Glomerular visceral epithelial cell (primary cell): ENCODE measurements around the gene CPLANE2.
"Not testable (repeated sequence)": the region's sequence is repeated elsewhere in the genome, so short reads cannot be mapped to it uniquely, and the experiment has no call there.

Source experiments
- DNase-seq: peaks from one replicate; pipeline ENCODE4 v3.0.0-alpha.2; 2016; ENCODE audit errors: extremely low spot score

Gene CPLANE2

GRCh38 chr1:16229976-16230740, 6.8 kb downstream of the CPLANE2 start:
- DNase-seq, result no peak

GRCh38 chr1:16226490-16227179, 10.3 kb downstream of the CPLANE2 start:
- DNase-seq, result no peak

DNA sequence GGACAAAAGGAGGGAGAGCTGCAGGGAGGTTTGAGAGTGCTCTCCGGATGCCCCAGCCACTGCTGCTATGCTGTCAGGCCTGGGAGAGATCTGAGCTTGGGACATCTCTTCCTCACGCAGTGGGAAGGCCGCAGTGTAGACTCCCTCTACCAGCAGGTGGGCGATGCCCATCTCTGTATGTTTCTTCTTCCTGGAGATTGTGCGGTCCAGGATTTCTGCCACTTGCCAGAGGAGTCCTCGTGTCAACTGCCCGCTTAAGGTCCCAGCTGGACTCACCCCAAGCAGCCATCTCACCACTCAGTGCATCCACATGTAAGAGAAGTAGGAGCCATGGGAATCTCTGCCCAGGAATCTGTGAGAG, 10.9 kb downstream of the CPLANE2 start:
- DNase-seq, result no peak

DNA sequence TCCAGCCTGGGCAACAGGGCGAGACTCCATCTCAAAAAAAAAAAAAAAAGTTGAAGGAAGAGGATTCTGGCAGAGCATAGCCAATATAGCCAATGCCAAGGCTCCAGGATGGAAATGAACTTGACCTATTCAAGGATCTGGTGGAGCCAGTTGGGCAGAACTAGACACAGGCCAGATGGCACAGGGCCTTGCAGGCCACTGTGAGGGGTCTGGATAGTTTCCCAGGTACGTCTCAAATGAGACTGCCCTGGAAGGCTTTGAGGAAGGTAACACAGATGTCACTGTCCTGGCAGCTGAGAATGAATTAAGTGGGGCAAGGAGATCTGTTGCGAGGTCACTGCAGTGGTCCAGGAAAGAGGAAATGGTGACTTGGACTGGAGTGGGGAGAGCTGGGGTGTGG, 12.5 kb downstream of the CPLANE2 start:
- DNase-seq, result no peak

GRCh38 chr1:16222716-16223115, 14.3 kb downstream of the CPLANE2 start:
- DNase-seq, result not testable (repeated sequence)

- no peak for DNase-seq
These were observed 15.5 kb downstream of the CPLANE2 start for GRCh38 chr1:16221499-16221898.

DNA sequence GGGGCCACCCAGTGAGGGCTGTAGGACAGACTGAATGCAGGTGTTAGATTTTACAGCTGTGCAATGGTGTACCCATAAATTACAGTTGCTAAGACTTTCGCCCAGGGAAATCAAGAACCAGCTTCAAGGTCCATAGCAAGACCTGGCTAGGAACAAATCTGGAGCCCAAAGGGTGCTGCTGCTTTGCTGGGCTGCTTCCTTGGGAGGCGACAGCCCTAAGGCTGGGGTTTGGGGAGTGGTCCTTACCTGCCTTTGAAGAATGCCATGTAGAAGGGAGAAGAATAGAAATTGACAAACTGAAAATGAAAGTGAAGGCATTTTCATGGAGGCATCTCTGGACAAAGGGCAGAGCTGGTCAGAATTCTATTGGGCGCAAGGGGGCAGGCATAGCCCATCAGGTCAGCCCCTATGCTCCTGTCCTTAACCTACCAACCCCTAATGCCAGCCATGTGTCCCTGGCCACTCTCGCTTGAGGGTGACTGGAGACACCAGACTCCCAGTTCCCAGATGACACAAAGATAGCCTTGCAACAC, 16.9 kb downstream of the CPLANE2 start:
- no peak for DNase-seq

- DNase-seq, result no peak
These were observed 18.3 kb downstream of the CPLANE2 start for GRCh38 chr1:16218674-16219071.

DNA sequence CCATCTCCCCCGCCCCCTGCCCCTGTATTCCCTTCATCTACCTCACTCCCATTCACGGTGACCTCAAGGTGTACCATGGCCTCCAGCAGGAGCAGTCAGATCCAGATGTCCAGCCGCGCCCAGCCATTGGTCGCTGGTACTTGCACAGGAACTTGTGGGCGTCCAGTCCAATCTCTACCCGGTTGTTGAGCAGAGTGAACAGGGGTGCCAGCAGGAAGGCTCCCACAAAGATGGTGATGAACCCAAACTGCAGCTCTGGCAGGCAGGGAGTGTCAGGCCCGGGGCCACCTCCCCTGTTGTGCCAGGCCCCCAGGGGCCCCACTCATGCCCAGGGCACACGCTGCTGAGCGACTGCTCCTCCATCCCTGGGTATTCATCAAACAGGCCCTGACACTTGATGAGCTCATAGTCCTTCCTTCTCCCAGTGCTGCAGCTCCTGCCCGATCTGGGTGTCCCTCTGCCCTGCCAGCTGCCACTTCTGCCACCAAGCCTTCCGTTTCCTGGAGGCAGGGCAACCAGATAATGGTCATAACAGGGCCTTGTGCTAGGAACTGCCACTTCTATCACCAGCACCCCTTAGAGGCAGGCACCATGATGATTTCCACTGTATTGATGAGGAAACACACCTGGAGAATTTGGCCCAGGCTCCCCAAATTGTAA, 18.8 kb downstream of the CPLANE2 start:
- DNase-seq, result no peak

GRCh38 chr1:16217061-16217785, 19.8 kb downstream of the CPLANE2 start:
- peak; percentile 89 for DNase-seq

DNA sequence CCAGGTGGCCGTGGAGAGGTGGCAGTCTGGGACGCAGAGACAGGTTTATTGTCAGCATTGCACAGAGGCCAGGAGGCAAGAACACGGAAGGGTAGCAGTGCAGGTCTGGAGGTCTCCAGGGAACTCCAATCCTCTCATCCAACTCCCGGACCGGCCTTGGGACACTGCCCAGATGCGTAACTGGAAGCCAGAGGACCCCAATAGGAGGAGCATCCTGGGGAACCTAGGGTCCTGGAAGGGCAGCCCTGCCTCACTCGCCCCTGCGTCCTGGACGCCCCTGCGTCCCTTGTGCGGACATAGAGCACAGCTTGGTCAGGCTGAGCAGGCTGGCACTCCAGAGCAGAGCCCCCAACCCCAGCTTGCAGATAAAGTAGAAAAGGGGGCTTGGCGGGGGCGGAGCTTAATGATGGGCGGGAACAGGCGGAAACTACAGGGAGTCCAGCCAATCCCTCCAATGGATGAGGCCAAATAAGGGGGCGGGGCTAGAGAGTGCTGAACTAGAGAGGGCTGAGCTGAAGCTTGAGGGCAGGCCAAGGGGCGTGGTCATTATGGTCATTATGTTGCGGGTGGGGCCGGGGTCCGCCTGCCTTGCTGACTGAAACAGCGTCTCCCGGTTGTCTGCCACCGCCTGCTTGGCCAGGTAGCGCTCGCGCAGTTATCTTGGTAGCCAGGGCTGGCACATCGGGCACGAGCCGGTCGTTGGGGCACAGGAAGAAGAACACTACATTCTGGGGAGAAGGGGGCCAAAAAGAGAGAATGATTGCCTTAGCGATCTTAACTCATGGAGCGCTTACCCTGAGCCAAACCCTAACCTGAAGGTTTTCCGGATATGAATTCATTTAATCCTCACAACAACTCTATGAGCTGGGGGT, 20.9 kb downstream of the CPLANE2 start:
- peak; percentile 36 for DNase-seq

DNA sequence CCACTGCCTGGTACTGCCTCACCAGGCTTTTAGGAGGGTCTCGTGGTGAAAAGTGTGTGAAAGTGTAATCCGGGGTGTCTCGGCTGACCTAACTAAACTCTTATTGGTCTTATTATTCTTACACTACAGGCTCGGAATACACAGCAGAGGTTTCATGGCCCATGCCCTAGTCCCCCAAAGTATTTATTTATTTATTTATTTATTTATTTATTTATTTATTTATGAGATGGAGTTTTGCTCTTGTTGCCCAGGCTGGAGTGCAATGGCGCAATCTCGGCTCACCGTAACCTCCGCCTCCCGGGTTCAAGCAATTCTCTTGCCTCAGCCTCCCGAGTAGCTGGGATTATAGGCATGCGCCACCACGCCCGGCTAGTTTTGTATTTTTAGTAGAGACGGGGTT, 21.7 kb downstream of the CPLANE2 start:
- not testable (repeated sequence) for DNase-seq

DNA sequence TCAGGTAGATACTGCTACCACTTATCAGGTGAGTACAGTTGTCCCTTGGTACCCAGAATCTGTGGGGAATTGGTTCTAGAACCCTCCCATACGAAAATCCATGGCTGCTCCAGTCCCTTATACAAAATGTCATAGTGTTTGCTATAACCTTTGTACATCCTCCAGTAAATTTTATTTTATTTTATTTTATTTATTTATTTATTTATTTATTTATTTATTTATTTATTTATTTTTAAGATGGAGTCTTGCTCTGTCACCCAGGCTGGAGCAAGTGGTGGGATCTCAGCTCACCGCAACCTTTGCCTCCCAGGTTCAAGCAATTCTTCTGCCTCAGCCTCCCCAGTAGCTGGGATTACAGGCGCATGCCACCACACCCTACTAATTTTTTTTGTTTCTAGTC, 23.4 kb downstream of the CPLANE2 start:
- DNase-seq, result not testable (repeated sequence)

DNA sequence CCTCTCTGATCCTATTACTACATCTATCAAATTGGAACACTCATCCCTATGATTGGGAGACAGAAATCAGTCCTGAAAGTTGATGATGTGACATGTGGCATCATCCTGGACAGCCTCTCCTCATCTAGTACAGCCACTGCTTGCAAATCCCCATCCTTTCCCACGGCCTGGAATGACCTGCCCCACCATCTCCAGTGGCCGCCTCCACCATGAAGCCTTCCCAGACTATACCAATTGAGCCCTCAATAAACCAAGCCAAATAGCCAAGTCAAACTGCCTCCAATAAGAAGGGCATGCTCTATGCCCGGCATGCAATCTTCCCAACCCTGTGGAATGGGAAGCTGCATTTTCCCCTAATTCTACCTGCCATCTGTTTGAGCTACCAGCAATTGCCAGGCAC, 24.0 kb downstream of the CPLANE2 start:
- no peak for DNase-seq

DNA sequence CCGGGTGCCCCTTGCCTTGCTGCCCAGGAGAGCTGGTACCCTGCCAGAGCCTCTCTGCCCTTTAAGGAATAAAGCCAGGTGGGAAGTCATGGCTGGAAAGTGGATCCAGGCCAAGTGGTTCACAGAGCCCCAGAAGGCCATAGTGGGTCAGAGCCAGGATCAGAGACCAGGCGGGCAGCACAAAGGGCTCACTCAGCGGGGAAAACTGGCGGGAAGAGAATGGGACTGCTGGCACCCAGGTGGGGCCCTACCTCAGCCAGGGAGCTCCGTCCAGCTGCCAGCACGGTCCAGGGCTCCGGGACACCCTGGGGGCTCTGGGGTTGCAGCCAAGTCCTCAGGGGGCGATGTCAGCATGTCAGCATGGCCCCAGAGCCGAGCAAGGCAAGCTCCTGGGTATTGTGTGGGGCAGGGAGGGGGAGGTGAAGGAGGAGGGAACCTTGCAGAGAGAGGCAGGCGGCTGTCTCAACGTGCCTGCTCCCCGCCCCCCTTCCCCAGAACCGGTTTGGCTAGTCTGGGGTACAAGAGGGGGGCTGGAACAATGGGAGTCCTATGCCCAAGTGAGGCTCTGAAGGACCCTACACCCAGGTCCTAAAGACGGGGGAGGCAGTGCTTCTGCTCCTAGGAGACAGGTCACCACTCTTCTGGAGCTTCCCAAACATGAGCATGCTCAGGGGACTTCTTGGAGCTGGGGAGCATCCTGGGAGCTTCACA, 24.6 kb downstream of the CPLANE2 start, which contains the start of gene ARHGEF19:
TSS of gene ARHGEF19 (minus strand) at position 402 of the 711 bp plus-strand sequence. CDS start 3,598 bp downstream, outside the sequence.
- no peak for DNase-seq

DNA sequence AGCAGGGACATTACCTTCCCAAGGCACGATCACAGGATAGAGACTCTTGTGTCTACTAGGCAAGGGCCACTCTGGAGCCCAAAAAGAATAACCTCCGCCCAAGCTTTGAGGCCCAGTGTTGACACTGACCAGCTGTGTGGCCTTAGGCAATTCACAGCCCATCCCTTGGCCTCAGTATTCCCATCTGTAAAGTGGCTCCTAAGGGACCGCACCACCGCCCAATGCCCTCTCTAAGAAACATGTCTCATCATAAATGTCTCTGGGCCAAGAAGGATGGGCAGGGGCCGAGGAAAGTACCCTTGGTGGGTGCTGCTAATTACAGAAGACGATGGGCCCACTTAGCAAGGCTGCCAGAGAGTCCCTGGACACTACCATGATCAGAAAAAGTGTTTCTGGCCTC, 25.2 kb downstream of the CPLANE2 start:
- DNase-seq, result no peak

- no peak for DNase-seq
These were observed 26.4 kb downstream of the CPLANE2 start for GRCh38 chr1:16210581-16210980.

- DNase-seq, result no peak
These were observed 27.1 kb downstream of the CPLANE2 start for GRCh38 chr1:16209847-16210407.

DNA sequence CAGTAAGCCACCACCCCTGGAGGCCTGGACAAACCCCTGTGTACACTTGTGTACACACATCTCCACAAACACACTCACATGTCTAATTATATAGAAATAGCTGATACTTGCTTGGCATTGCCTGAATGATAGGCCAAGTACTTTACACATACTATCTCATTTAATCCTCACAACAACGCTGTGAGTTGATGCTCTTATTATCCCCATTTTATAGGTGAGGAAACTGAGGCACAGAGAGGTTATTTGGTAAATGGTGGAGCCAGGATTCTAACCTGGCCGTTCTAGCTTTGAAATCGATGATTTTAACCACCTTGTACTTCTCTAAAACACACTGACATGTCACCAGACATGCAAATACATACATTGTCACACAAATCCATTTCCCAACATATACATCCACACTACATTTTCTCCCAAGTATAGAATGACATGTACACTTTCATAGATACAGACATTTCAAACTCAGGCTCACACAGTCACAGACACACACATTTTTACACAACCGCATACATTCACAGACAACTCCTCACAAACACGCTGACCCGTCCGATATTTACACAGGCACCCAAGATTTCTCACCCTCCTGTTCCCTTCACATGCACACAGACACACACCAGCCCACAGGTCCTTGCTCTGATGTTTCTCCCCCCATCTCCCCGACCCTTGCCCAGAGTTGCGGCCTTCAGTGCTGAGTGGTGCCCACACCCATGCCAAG, 27.7 kb downstream of the CPLANE2 start:
- no peak for DNase-seq
